Activated CD8-positive, alpha-beta memory T cell treated with anti-CD3 and anti-CD28 coated beads, Interleukin-2, amount 50 U/mL, for 4 hours (primary cell): ENCODE data around the gene SLC9A7.

ENCODE experiments used
- DNase-seq: peaks from one replicate; pipeline ENCODE4 v3.0.0-alpha.2; 2020

The SLC9A7 gene

DNA sequence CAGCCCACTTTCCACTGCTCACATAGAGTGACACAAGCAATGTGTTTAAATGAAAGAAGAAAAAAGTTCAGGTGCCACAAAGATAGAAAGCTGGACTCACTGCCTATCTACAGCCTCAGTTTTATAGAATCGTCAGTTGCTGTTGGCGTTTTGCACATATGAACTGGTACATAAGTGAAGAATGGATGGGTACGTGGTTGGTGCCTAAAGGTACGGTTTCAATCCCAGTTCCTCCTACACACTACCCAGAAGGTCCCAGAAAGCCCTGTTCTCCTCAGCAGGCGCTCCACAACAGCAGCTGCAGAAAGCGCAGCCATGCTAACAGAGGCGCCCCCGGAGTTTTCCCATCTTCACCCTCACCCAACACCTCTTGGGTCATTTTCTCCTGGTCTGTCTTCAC, 161.7 kb downstream of the SLC9A7 start:
- no peak for DNase-seq

DNA sequence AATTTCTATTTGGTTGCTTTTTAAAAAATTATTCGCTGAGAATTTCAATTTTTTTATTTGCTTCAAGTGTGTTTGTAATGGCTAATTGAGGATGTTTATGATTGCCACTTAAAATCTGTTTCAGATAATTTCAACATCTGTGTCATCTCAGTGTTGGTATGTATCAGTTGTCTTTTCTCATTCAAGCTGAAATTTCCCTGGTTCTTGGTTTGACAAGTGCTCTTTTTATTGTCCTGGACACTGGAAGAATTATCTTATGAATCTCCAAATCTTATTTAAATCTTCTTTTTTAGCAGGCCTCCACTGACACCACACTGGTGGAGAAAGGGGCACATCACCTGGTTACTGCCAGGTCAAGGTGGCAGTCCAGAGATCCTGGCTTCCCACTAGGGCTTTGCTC, 163.8 kb downstream of the SLC9A7 start:
- DNase-seq, result no peak

DNA sequence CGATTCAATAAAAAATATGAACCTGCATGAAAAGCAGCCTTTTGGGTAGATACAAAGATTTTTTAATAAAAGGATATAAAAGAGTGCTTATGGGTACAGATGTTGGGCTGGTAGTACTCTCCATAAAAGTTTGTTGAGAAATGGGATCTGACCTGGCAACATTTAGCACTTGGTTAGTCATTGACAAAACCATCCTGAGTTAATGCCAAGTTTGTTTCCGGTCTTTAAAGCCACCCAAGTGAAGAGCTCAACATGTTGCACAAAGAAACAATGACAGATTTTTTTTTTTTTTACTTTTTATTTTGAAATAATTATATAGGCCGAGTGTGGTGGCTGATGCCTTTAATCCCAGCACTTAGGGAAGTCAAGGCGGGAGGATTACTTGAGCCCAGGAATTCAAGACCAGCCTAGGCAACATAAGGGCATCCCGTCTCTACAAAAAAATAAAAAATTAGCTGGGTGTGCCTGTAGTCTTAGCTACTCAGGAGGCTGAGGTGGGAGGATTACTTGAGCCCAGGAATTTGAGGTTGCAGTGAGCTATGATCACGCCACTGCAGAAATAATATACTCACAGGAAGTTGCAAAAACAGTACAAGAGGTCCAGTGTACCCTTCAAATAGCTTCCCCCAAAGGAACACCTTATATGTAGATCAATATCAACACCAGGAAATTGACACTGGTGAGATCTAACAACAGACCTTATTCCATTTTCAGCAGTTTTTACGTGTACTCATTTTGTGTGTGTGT, 168.8 kb downstream of the SLC9A7 start:
- no peak for DNase-seq

DNA sequence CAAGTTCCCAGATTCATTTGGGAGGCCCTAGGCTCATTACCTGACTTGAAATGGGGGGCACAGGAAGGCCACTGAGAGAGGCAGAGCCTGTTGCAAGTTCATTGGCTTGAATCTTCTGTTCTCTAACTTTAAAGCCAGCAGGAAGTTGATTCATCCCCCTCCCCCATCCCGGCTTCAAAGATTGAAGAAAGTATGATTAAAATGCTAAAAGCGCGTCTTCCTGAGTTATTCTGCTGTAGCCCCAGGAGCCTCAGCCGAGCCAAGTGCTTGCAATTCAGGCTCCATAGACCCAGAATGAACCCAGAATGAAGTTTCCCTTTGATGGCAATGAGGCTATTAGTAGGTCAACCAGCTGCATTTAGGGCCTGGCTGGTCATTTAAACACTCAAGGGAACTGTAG, 170.7 kb downstream of the SLC9A7 start:
- peak; percentile 44 for DNase-seq

DNA sequence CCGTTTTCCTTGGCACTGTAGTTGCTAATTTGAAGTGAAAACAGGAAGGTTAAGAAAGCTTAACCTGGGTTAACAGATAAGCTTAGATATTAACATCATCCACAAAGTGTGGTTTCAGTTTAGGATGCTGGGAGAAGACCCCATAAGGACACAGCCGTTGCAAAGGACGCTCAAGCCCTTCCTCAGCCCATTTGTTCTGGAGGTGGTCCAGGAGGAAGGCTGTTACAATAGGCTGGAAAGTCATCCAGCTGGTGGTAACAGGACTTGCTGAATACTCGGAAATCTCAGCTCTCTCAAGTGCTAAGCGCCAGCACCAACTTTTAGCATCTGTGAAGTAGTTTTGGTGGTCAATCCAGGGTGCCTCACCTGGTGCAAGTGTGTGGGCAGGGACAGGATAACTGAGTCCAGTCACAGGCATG, 171.2 kb downstream of the SLC9A7 start:
- DNase-seq, result no peak

DNA sequence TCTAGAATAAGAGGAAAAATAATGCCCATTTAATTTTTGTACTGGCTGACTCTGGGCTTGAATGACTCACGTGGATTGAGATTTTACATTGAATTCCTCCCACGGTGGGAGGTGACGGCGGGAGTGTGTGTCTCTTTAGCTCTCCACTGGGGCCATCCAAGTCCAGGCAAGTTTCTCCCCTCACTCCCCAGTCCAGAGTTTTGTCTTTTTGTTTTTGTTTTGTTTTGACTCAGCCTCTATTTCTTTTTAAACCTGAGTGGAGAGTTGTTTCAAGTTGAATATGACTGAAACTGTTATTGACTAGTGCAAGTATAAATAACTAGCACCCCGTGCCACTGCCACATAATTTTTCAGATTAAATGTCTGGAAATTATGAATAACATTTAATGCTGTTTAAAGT, 171.8 kb downstream of the SLC9A7 start:
- DNase-seq, result no peak

DNA sequence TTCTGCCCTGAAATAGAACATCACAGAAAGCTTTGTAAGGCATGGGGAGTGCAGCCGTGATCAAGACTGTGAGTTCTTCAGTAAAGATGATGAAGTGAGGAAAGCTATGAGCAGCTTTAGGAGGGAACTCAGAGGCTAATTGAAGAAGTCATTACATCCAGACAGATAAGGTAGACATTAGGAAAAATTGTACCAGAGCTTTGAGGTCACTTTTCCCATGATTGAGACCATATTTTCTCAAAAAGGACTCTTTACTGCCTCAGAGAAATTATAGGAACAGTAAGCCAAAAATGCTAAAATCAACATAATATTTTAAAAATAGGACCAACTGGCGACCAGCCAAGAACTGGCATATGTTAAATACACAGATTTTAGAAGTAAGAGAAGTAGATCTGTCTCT, 174.2 kb downstream of the SLC9A7 start:
- DNase-seq, result no peak

DNA sequence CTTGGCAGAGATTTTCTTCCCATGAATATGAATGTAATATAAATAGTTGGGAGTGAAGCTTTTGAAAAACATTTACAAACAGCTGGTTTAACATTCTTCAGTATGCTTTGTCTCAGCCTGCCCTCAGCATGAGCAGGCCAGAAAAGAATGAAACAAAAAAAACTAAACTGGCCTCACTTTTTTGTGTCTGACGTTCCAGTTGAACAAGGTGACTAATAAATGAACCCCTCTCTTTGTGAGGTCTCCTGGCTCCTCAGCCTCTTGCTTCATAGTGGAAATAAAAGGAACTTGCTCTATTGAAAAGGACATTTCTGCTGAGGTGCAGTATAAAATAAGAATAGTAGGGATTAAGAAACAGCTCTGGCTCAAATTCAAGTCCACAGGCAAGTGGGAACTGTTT, 176.0 kb downstream of the SLC9A7 start:
- DNase-seq, result no peak

DNA sequence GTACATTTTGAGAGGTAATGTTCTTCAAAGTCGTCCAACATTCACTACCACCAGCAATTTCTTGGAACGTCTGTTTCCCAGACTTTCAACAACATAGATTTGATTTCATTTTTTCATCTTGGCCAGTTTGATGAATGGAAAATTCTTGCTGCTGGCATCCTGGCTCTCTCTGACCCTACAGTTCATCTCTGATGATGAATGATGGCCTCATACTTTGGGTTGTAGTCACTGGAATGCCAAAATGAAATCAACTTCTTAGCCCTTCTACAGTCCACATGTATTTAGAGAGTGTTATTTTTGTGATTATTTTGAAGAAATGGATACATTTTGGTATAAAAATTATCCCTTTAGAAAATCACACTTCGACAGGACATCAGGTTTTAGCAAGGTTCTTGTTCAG, 176.6 kb downstream of the SLC9A7 start:
- DNase-seq, result no peak

DNA sequence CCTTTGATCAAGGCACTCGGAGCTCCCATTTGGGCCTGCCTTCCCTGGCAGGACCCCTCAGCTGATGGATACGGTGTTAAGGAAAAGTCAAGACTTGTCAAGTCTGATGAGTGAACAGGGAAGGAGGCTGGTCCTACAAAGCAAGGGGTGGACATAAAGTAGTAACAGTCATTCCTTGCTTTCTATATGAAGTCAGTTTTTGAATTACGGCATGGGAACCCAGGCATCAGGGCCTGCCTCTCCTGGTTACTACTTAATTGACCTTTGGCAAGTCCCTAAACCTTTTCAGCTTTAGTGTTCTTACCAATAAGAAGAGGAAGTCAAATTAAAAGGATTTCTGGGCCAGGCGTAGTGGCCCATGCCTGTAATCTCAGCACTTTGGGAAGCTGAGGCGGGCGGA, 178.3 kb downstream of the SLC9A7 start:
- no peak for DNase-seq

DNA sequence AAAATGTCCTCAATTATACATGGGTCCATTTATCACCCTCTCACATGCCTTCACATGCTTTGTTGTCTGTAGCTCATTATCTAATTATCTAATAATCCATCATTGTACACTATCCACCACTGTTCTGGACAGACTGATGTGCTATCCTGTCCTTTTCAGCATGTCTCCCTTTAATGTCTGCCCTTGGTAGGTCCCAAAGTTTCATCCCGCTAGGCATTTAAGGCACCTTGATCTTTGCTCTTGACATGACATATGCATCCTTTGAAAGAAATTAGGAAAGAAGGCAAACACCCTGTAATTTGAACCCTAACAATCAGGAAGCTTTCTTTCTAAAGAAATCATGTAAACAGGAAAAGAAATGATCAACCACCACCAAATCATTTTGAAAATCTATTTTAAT, 179.7 kb downstream of the SLC9A7 start:
- no peak for DNase-seq

DNA sequence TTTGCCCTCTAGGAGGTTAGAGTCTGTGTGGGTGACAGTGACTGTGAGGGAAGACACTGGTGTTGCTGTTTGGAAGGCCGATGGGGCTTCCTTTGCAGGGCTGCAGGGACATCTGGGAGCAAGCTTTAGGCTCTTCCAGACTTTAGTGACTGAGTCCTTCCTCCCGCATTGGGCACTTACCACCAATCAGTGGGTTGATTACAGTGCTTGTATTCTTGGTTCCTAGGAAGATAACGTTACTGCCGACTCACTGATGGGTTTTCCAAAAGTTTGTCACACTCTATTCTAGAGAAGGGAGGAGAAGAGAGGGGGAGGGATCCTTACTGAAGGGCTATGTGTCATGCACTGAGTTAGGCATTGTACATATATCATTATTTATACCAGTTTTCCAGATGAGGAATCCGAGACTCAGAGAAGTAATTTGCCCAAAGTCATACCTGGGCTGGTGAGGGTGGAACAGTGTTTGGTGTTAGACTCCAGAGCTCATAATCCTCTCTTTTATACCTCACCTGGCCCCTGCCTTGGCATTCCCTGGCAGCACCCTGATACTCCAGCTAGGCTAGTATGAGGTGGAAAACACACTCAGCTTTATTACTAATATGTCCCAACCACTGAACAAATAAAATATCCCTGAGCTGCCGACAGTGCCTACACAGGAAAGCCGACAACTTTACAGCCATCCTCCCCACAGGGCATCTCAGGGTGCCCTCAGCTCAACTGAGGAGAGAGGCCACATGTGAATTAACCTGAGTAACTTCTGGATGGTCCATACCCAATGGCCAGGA, 181.5 kb downstream of the SLC9A7 start:
- DNase-seq, result no peak

DNA sequence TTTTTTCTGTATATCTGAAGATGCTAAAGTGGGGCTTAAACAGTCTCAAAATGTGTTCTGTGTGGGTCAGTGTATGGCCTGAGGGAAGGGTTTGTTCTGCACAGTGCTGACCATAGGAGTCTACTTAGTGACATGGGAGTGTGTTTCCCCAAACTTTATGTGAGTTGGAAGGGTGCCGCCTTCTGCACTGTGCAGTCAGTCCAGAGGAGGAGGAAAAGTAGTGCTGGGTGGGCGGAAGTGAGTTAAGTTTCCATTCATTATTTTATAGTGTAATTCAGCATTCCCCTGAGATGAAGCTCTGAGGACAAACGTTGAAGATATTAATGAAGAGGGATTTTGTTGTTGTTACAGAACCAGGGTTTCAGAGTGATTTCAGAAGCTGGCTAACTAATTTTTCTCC, 182.5 kb downstream of the SLC9A7 start:
- no peak for DNase-seq

DNA sequence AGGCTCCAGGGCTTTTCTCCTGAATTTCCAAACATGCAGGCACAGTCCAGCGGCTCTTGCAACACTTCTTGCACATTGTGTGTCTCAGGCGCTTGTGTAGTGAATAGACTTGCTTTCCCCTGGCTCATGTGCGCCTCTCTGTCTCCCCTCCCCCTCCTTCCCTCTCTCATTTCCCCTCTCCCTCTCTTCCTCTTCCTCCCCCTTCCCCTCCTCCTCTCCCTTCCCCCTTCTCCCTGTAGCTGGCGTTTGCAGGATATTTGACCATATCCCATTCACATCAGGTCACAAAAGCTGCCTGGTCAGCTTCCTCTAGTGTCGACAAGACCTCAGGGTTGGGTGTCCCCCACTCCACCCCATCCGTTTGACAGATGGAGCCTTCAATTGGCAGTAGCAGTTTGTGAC, 182.9 kb downstream of the SLC9A7 start:
- no peak for DNase-seq

DNA sequence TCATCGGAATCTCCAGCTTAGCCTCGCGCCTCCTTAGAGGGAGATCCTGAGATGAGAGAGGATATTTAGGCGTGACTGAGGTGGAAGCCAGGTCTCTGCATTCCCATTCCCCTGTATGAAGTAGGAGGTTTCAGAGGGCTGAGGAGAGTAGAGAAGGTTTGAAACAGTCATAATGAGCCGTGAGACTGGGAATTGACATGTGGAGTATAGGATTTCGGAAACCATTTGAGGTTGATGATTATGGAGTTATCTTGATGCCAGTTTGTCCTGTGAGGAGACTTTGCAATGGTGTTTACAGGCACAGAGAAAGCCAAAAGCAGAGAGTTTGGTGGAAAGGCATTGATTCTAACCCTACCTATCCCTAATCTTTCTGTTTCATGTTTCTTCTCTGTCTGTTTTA, 183.3 kb downstream of the SLC9A7 start:
- DNase-seq, result no peak

DNA sequence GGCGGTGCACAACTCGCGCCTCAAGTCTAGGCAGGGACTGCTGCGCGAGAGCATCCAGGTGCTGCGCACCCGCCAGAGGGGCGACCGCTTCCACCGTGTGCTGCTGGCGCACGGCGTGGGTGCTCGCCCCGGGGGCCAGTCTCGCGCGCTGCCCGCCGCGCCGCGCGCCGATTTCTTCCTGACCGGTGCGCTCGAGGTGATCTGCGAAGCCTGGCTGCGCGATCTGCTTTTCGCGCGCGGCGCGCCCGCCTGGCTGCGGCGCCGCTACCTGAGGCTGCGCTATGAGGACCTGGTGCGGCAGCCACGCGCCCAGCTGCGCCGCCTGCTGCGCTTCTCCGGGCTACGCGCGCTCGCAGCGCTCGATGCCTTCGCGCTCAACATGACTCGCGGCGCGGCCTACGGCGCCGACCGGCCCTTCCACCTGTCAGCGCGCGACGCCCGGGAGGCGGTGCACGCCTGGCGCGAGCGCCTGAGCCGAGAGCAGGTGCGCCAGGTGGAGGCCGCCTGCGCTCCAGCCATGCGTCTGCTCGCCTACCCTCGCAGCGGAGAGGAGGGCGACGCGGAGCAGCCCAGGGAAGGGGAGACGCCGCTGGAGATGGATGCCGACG, 184.0 kb downstream of the SLC9A7 start:
- peak; percentile 47 for DNase-seq

DNA sequence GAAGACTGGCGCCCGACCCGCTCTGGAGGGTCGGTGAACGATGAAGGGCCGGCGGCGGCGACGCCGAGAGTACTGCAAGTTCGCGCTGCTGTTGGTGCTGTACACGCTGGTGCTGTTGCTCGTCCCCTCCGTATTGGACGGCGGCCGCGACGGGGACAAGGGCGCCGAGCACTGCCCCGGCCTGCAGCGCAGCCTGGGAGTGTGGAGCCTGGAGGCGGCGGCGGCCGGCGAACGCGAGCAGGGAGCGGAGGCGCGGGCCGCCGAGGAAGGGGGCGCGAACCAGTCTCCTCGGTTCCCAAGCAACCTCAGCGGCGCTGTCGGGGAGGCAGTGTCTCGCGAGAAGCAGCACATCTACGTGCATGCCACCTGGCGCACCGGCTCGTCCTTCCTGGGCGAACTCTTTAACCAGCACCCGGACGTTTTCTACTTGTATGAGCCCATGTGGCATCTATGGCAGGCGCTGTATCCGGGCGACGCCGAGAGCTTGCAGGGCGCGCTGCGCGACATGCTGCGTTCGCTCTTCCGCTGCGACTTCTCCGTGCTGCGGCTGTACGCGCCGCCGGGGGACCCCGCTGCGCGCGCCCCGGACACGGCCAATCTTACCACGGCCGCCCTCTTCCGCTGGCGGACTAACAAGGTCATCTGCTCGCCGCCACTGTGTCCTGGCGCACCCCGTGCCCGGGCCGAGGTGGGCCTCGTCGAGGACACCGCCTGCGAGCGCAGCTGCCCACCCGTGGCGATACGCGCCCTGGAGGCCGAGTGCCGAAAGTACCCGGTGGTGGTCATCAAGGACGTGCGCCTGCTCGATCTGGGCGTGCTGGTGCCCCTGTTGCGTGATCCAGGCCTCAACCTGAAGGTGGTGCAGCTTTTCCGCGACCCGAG, 184.8 kb downstream of the SLC9A7 start:
- peak; percentile 55 for DNase-seq

DNA sequence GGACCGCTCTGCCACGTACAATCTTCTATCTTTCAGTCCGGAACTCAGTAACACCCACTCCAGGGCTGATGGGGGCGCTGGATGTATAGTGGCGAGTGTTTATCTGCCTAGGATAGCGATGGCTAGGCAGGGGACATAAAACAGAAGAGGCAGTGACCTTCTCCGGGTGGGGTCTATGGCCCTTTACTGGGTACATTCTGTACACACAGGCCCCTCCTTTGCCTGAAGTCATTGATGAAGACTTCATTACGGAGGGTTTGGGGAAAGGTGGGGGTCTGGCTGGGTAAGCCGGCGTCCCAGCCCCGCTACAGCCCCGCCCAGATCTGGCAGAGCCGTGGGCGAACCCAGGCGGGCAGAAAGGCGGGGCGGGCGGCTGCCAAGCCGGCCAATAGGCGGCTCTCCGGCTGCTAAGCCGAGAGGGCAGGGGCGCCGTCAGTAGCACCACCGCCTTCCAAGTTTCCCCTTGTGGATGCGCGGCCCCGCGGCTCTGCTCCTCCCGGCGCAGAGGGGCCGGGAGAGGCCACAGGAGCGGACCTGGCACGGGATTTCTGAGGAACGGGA, 185.5 kb downstream of the SLC9A7 start, which contains the start of gene CHST7:
TSS of gene CHST7 (plus strand) at position 435 of the 561 bp plus-strand sequence. CDS start 167 bp downstream, outside the sequence.
- DNase-seq, result peak; percentile 62

DNA sequence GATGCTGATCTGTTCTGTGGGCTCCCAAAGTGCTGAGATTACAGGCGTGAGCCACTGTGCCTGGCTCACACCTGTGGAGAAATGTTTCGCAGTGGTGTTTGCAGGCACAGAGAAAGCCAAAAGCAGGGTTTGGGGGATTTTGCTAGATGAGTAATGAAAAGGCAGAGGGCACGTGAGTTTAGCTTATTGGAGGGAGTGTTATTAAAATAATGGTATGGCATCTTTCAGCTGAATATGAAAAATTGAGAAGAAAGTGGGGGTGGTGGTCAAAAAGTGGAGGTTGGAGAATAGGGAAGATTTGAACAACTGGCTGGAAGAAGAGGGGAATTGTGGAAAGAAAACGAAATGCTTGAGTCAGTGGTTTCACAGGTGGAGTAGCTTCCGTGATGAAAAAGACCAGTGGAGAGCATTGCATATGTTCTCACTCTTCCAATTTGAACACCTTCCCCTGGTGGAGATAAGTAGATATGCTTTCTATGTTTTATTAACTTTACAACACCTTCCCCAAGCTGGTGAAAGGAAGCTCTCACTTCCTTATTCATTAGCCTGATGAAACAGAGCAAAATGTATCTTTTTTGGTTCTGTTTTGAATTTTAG, 186.5 kb downstream of the SLC9A7 start:
- peak; percentile 20 for DNase-seq

DNA sequence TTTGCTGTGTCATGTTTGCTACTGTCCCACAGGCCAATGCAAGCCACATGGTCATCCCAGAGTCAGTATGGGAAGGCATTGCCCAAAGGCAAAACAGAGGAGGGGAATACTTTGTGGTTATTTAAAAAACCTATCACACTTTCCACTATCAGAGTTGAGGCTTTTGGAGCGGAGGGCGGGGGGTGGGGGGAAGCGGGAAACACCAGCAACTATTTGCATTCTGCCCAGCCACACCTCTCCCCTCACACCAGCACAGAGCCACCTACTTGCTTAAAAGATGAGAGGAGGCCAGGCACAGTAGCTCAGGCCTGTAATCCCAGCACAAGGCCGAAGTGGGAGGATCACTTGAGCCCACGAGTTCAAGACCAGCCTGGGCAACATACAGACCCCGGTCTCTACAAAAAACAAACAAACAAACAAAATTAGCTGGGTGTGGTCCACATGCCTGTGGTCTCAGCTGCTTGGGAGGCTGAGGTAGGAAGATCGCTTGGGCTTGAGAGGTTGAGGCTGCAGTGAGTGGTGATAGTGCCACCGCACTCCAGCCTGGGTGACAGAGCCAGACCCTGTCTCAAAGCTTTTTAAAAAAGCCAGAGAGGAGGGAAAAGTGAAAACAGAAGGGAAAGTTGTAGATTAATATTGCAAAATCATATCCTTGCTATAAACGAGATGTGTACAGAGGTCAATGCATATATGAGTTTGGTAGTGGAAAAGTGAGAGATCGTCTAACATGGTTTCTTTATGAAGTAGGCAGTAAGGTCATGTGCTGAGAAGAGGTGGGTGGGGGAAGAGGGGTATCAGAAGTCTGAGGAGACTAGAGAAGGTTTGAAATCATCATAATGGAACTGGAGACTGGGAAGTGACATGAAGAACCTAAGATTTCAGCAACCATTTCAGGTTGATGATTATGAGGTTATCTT, 187.2 kb downstream of the SLC9A7 start:
- no peak for DNase-seq

DNA sequence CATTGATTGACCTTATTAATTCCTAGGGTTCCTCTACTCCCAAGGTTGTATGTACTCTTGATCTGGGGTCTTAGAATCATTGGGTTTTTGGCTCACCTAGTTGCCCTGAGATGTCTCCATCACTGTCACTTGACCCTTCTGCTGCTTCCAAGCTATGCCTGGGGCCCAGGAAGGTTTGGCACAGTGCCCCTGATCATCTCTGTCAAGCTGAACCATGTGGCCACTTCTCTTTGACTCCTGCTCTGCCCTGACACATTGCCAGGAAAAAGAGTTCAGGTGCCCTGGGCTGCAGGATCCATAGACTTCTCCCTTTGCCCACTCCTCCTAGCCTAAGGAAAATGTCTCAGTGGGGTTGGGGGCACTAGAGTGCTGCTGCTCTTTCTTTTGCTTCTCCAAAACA, 189.3 kb downstream of the SLC9A7 start:
- no peak for DNase-seq
